GM21786 (cell line): Measurements from ENCODE around the gene ADAM15.

Source experiments
- ATAC-seq: cut with Tn5 transposase; IDR thresholded peaks from one replicate; pipeline ENCODE4 v1.9.1; 2021; ENCODE audit not compliant: unreplicated experiment

ADAM15 gene

GRCh38 chr1:155030243-155030795, 20.8 kb upstream of the ADAM15 start:
- ATAC-seq = no peak

GRCh38 chr1:155030899-155031298, 20.2 kb upstream of the ADAM15 start:
- ATAC-seq = no peak

- no peak for ATAC-seq
Measured at GRCh38 chr1:155032886-155033285, 18.2 kb upstream of the ADAM15 start.

GRCh38 chr1:155033524-155033923, 17.6 kb upstream of the ADAM15 start, which contains the start of the genes DCST1 and DCST2:
DCST1 (plus strand) TSS chr1:155033824; CDS start chr1:155034037, 213 bp downstream.
DCST2 (minus strand) TSS chr1:155033781; CDS start chr1:155033701, 80 bp downstream.
- ATAC-seq = no peak

- ATAC-seq = no peak
Measured at GRCh38 chr1:155034318-155035208, 16.6 kb upstream of the ADAM15 start.

- no peak for ATAC-seq
Measured at GRCh38 chr1:155035936-155036335, 15.2 kb upstream of the ADAM15 start.

- ATAC-seq = no peak
Measured at GRCh38 chr1:155037043-155037442, 14.1 kb upstream of the ADAM15 start.

- ATAC-seq = no peak
Measured at GRCh38 chr1:155037851-155038441, 13.2 kb upstream of the ADAM15 start.

GRCh38 chr1:155038602-155039307, 12.4 kb upstream of the ADAM15 start:
- ATAC-seq = no peak

- no peak for ATAC-seq
Measured at GRCh38 chr1:155039308-155039669, 11.8 kb upstream of the ADAM15 start.

- no peak for ATAC-seq
Measured at GRCh38 chr1:155040358-155041093, 10.6 kb upstream of the ADAM15 start.

- ATAC-seq = no peak
Measured at GRCh38 chr1:155042789-155043188, 8.3 kb upstream of the ADAM15 start.

- ATAC-seq = no peak
Measured at GRCh38 chr1:155043301-155043702, 7.8 kb upstream of the ADAM15 start.

- no peak for ATAC-seq
Measured at GRCh38 chr1:155043793-155044192, 7.3 kb upstream of the ADAM15 start.

GRCh38 chr1:155044365-155044764, 6.8 kb upstream of the ADAM15 start:
- ATAC-seq = no peak

GRCh38 chr1:155044812-155045657, 6.1 kb upstream of the ADAM15 start:
- ATAC-seq = no peak

- ATAC-seq = no peak
Measured at GRCh38 chr1:155048449-155049334, 2.4 kb upstream of the ADAM15 start.

- no peak for ATAC-seq
Measured at GRCh38 chr1:155049651-155050559, 1.2 kb upstream of the ADAM15 start.
